Esophagus muscularis mucosa (tissue), 3 donors: ENCODE measurements around the gene PECR.

Experiments
- POLR2AphosphoS5 ChIP-seq, 2 donors: sonication (generic); formaldehyde crosslinking; IDR thresholded peaks; one replicate each; pipeline ENCODE4 v1.6.1; 2017; ENCODE audit warnings: antibody characterized with exemption in 2 of 2
- TF ChIP-seq, protein P1 (sequence below), 3 experiments: fragments of 200-600 bp in 2 of 3; fragments of 450-650 bp in 1 of 3; sonication (generic) in 2 of 3; IDR thresholded peaks; one replicate each; pipeline ENCODE4 v1.5.1; 2017 to 2019; ENCODE audit warnings: antibody characterized with exemption in 3 of 3, mild to moderate bottlenecking in 2 of 3, moderate library complexity in 1 of 3

GRCh38 chr2:216086207-216086893 is 4.7 kb upstream of the PECR start:
- TF ChIP-seq, protein P1, sequence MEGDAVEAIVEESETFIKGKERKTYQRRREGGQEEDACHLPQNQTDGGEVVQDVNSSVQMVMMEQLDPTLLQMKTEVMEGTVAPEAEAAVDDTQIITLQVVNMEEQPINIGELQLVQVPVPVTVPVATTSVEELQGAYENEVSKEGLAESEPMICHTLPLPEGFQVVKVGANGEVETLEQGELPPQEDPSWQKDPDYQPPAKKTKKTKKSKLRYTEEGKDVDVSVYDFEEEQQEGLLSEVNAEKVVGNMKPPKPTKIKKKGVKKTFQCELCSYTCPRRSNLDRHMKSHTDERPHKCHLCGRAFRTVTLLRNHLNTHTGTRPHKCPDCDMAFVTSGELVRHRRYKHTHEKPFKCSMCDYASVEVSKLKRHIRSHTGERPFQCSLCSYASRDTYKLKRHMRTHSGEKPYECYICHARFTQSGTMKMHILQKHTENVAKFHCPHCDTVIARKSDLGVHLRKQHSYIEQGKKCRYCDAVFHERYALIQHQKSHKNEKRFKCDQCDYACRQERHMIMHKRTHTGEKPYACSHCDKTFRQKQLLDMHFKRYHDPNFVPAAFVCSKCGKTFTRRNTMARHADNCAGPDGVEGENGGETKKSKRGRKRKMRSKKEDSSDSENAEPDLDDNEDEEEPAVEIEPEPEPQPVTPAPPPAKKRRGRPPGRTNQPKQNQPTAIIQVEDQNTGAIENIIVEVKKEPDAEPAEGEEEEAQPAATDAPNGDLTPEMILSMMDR (IDR thresholded peaks at IDR 0.05): no peak
- no peak for TF ChIP-seq POLR2AphosphoS5 (IDR thresholded peaks at IDR 0.05)
